ENCODE results near the gene UBA7. TPM values are rescaled to one million over a fixed set of nuclear protein-coding genes. Genes with fewer than 3 reads are reported as not detected.
"Not testable (repeated sequence)": the region's sequence is repeated elsewhere in the genome, so short reads cannot be mapped to it uniquely, and the experiment has no call there.

The UBA7 gene
- 18.3 TPM for polyA plus RNA-seq (ENCODE audit: insufficient read length)

GRCh38 chr3:49813497-49814174 is at the start of gene UBA7:
UBA7 (minus strand) TSS chr3:49813953; CDS start chr3:49813787, 166 bp downstream.
- DNase-seq (ENCODE audit: low read depth): peak; percentile 46

GRCh38 chr3:49859576-49860305 is 46.0 kb upstream of the UBA7 start:
- DNase-seq (ENCODE audit: low read depth): no peak

- peak; percentile 83 for DNase-seq (ENCODE audit: low read depth)
Measured at GRCh38 chr3:49856181-49857005, 42.6 kb upstream of the UBA7 start, which contains the start of gene TRAIP. TRAIP (minus strand) TSS chr3:49856564; CDS start chr3:49856453, 111 bp downstream.

GRCh38 chr3:49855662-49856061 is 41.9 kb upstream of the UBA7 start:
- DNase-seq (ENCODE audit: low read depth): no peak

GRCh38 chr3:49845694-49846093 is 31.9 kb upstream of the UBA7 start:
- no peak for DNase-seq (ENCODE audit: low read depth)

- DNase-seq (ENCODE audit: low read depth): no peak
Measured at GRCh38 chr3:49844464-49845183, 30.9 kb upstream of the UBA7 start.

GRCh38 chr3:49842843-49843517 is 29.2 kb upstream of the UBA7 start:
- DNase-seq (ENCODE audit: low read depth): no peak

GRCh38 chr3:49841806-49842205 is 28.1 kb upstream of the UBA7 start:
- no peak for DNase-seq (ENCODE audit: low read depth)

- no peak for DNase-seq (ENCODE audit: low read depth)
Measured at GRCh38 chr3:49841126-49841696, 27.5 kb upstream of the UBA7 start.

- DNase-seq (ENCODE audit: low read depth): peak; percentile 48
Measured at GRCh38 chr3:49840388-49840787, 26.6 kb upstream of the UBA7 start.

- peak; percentile 73 for DNase-seq (ENCODE audit: low read depth)
Measured at GRCh38 chr3:49839193-49839809, 25.5 kb upstream of the UBA7 start.

GRCh38 chr3:49831341-49831740 is 17.6 kb upstream of the UBA7 start:
- no peak for DNase-seq (ENCODE audit: low read depth)

- no peak for DNase-seq (ENCODE audit: low read depth)
Measured at GRCh38 chr3:49826016-49826415, 12.3 kb upstream of the UBA7 start.

- not testable (repeated sequence) for DNase-seq (ENCODE audit: low read depth)
Measured at GRCh38 chr3:49823131-49823530, 9.4 kb upstream of the UBA7 start.

GRCh38 chr3:49812916-49813496 is 747 bp downstream of the UBA7 start:
- DNase-seq (ENCODE audit: low read depth): no peak

- DNase-seq (ENCODE audit: low read depth): no peak
Measured at GRCh38 chr3:49807431-49808114, 6.2 kb downstream of the UBA7 start.

- no peak for DNase-seq (ENCODE audit: low read depth)
Measured at GRCh38 chr3:49806850-49807249, 6.9 kb downstream of the UBA7 start.

GRCh38 chr3:49805897-49806701 is 7.7 kb downstream of the UBA7 start:
- DNase-seq (ENCODE audit: low read depth): peak; percentile 73
